Progenitor cell of endocrine pancreas (in vitro differentiated cells): Measurements from ENCODE around the gene BRIP1. TPM values are rescaled to one million over a fixed set of nuclear protein-coding genes. Genes with fewer than 3 reads are reported as not detected.

Experiments
- DNase-seq: peaks from one replicate; pipeline ENCODE4 v3.0.0; 2021; ENCODE audit warnings: low spot score; ENCODE audit not compliant: unreplicated experiment
- H3K27ac Mint-ChIP-seq: 2 replicates; pipeline ENCODE4 v1.8.0; 2021; ENCODE audit warnings: mild to moderate bottlenecking, moderate library complexity, mixed read lengths
- H3K27me3 Mint-ChIP-seq: 2 replicates; pipeline ENCODE4 v1.8.0; 2021; ENCODE audit warnings: mixed read lengths
- H3K36me3 Mint-ChIP-seq: 2 replicates; pipeline ENCODE4 v1.8.0; 2022; ENCODE audit warnings: mixed read lengths; ENCODE audit not compliant: insufficient read depth
- H3K4me1 Mint-ChIP-seq: 2 replicates; pipeline ENCODE4 v1.8.0; 2021; ENCODE audit warnings: low read depth, mixed read lengths
- H3K4me3 Mint-ChIP-seq: 2 replicates; pipeline ENCODE4 v1.8.0; 2021; ENCODE audit warnings: low read depth, mild to moderate bottlenecking, moderate library complexity, mixed read lengths
- H3K9me3 Mint-ChIP-seq: 2 replicates; pipeline ENCODE4 v1.8.0; 2021; ENCODE audit warnings: low read depth, mixed read lengths
- total RNA-seq: library from RNA; stranded (reverse); gene quantifications from 2 replicates; pipeline ENCODE4 v1.2.1, GENCODE V29; 2021
- TF ChIP-seq, protein P1 (sequence below): fragments of 200-600 bp; sonication (generic); IDR thresholded peaks from one replicate; pipeline ENCODE4 v1.5.0; 2021; ENCODE audit warnings: antibody characterized with exemption, mild to moderate bottlenecking; ENCODE audit not compliant: unreplicated experiment

BRIP1 gene
- total RNA-seq, 1 donor from 2014 or later = 13.5 TPM

DNA sequence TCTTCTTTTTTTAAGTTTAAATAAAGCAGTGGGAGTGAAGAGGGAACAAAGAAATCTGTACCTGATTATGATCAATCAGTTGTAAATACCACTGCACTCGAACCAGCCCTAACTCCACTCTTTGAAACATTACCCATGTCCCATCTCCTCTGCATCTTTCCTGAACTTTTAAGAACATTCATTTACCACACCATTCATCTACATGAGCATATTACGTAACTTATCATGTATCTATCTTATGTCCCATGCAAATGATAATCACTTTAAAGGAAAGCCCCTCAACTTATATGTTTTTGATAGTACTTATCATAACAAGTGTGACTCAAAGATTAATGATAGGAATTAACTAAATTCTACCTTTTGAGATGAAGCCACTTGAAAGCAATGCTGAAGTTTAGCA lies 10.7 kb upstream of the BRIP1 start:
- Mint-ChIP-seq H3K36me3 (peaks cover 13% of the 10 kb centered on the region), H3K4me1 (no peaks in the 10 kb centered on the region), H3K27ac (no peak overlapping the region), H3K4me3 (no peak overlapping the region), H3K27me3 (no peaks in the 10 kb centered on the region), H3K9me3 (no peaks in the 10 kb centered on the region)
- no peak for DNase-seq
- TF ChIP-seq, protein P1, sequence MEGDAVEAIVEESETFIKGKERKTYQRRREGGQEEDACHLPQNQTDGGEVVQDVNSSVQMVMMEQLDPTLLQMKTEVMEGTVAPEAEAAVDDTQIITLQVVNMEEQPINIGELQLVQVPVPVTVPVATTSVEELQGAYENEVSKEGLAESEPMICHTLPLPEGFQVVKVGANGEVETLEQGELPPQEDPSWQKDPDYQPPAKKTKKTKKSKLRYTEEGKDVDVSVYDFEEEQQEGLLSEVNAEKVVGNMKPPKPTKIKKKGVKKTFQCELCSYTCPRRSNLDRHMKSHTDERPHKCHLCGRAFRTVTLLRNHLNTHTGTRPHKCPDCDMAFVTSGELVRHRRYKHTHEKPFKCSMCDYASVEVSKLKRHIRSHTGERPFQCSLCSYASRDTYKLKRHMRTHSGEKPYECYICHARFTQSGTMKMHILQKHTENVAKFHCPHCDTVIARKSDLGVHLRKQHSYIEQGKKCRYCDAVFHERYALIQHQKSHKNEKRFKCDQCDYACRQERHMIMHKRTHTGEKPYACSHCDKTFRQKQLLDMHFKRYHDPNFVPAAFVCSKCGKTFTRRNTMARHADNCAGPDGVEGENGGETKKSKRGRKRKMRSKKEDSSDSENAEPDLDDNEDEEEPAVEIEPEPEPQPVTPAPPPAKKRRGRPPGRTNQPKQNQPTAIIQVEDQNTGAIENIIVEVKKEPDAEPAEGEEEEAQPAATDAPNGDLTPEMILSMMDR = no peak

DNA sequence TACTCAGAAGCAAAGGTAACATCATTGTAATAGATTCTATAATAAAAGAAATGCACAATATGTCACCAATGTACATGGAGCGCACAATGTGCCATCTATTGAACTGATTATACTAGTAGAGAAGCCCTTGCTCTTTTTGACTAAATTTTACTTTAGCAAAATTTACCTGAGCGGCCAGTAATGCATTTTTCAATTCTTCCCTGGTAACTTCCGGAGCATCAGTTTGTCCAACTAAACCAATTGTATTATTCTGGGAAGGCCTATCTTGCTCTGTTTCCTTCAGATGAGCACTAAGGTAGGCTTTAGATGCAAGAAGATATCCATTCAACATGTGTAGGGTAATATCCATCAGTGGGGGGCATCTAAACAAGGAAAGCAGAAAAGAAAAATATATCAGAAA lies 8.8 kb upstream of the BRIP1 start:
- H3K4me3 Mint-ChIP-seq = no peak overlapping the region
- TF ChIP-seq, protein P1 = no peak
- no peaks in the 10 kb centered on the region for H3K4me1 Mint-ChIP-seq
- peaks cover 13% of the 10 kb centered on the region for H3K36me3 Mint-ChIP-seq
- no peak overlapping the region for H3K27ac Mint-ChIP-seq
- no peaks in the 10 kb centered on the region for H3K9me3 Mint-ChIP-seq
- DNase-seq = no peak
- H3K27me3 Mint-ChIP-seq = no peaks in the 10 kb centered on the region

DNA sequence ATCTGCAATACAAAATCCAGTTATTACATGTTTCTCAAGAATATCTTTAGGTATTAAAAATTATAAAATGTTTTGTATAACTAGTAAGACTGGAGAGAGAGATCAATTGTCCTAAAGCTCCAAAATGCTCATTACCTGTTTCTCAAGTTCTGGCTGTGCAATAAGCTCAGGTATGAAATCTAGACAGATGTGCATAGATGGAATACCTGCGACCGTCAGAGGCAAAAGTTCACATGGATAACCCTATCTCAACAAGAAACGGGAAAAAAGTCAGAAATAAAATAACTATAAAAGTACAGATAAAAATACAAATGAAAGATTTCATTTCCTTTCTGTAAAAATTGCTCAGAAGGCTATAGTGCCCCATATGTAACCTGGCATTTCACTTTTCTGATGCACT lies 5.8 kb upstream of the BRIP1 start:
- TF ChIP-seq, protein P1 = no peak
- no peaks in the 10 kb centered on the region for H3K9me3 Mint-ChIP-seq
- no peak overlapping the region for H3K4me3 Mint-ChIP-seq
- no peak overlapping the region for H3K27ac Mint-ChIP-seq
- no peaks in the 10 kb centered on the region for H3K27me3 Mint-ChIP-seq
- H3K36me3 Mint-ChIP-seq = peaks cover 11% of the 10 kb centered on the region
- DNase-seq = no peak
- H3K4me1 Mint-ChIP-seq = no peaks in the 10 kb centered on the region

DNA sequence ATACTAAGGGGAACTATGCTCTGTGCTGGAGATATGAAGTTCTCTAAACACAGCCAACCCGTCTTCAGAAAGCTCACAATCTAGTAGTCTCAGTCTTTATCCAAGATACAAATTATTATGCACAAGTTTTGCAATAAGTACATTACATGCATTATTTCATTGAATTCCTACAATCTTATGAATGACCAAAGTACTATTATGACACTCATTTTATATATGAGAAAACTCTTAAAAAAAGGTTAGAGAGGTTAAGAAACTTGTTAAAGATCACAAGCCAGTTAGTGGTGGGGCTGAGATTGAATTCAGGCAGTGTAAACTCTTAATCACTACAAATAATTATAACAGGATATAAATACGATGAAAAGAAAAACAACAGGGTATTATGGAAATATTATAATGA lies 4.7 kb upstream of the BRIP1 start:
- DNase-seq = no peak
- TF ChIP-seq, protein P1 = no peak
- Mint-ChIP-seq H3K27ac (no peak overlapping the region), H3K4me1 (peaks cover 5% of the 10 kb centered on the region), H3K36me3 (peaks cover 8% of the 10 kb centered on the region), H3K27me3 (no peaks in the 10 kb centered on the region), H3K9me3 (no peaks in the 10 kb centered on the region), H3K4me3 (no peak overlapping the region)

DNA sequence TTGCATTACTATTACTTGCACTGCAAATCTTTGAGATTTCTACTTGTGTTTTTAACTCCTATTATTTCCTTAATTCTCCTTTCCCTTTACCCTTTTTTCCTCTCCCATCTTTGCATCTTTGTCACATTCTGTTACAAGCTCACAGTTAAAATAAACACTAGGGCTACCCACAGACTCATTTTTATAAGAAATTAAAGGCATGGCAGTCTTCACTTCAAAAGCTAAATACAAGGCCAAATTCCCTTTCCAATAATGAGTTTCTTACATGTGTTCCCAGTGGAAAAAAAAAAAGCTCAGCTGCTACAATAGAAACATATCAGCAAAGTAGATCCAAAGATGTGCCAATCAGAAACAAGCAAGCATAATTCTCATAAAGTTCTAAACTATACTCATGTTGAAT lies 3.7 kb upstream of the BRIP1 start:
- H3K27ac Mint-ChIP-seq = no peak overlapping the region
- TF ChIP-seq, protein P1 = no peak
- peaks cover 13% of the 10 kb centered on the region for H3K4me1 Mint-ChIP-seq
- no peak overlapping the region for H3K4me3 Mint-ChIP-seq
- peaks cover 7% of the 10 kb centered on the region for H3K36me3 Mint-ChIP-seq
- H3K9me3 Mint-ChIP-seq = no peaks in the 10 kb centered on the region
- DNase-seq = no peak
- no peaks in the 10 kb centered on the region for H3K27me3 Mint-ChIP-seq
